IMR-90 (cell line): ENCODE results near the gene SURF1. TPM values are rescaled to one million over a fixed set of nuclear protein-coding genes. Genes with fewer than 3 reads are reported as not detected.

Experiments used
- ATAC-seq: fragments of 200-7000 bp; cut with Tn5 transposase; 2 replicates; pipeline ENCODE4 v1.9.1; 2020; ENCODE audit warnings: low read depth, mild to moderate bottlenecking, moderate library complexity
- BruUV-seq: library from RNA; stranded (reverse); fragments of 400-500 nt; replicated peaks from 2 replicates; lab custom pipeline; 2021; lab: Mats Ljungman, UMichigan
- CTCF ChIA-PET: fragments of 300-600 bp; formaldehyde crosslinking; extraction: SDS; loops from one replicate; lab custom pipeline; 2021; ENCODE audit warnings: antibody characterized with exemption; lab: Yijun Ruan, JAX
- POLR2A ChIA-PET: fragments of 300-600 bp; sonication (Branson Sonifier 250); formaldehyde crosslinking; loops from one replicate; lab custom pipeline; 2022; ENCODE audit warnings: antibody characterized with exemption; ENCODE audit not compliant: unreplicated experiment; lab: Charles Lee
- DNase-seq: peaks from one replicate; pipeline ENCODE4 v3.0.0; 2013
- H2AFZ ChIP-seq: replicated peaks from 2 replicates; pipeline ENCODE3; 2013; ENCODE audit warnings: low read length, mild to moderate bottlenecking; ENCODE audit not compliant: poor library complexity
- H2AK5ac ChIP-seq: 2 replicates; pipeline ENCODE4 v1.6.1; 2013; ENCODE audit warnings: low read depth, low read length, inconsistent platforms
- H2AK9ac ChIP-seq: replicated peaks from 2 replicates; pipeline ENCODE3; 2013; ENCODE audit warnings: mild to moderate bottlenecking, low read depth, low read length, moderate library complexity; ENCODE audit not compliant: poor library complexity
- H2BK120ac ChIP-seq: 2 replicates; pipeline ENCODE4 v1.6.1; 2013; ENCODE audit warnings: low read depth, low read length, inconsistent platforms
- H2BK15ac ChIP-seq: 3 replicates; pipeline ENCODE4 v1.6.1; 2013; ENCODE audit warnings: low read depth, low read length, inconsistent platforms
- H2BK20ac ChIP-seq: 2 replicates; pipeline ENCODE4 v1.6.1; 2013; ENCODE audit warnings: low read depth, mild to moderate bottlenecking, inconsistent platforms, low read length, moderate library complexity
- H2BK5ac ChIP-seq: 2 replicates; pipeline ENCODE4 v1.6.1; 2013; ENCODE audit warnings: mild to moderate bottlenecking, low read depth, low read length, inconsistent platforms; ENCODE audit not compliant: poor library complexity, severe bottlenecking
- H3K14ac ChIP-seq: replicated peaks from 2 replicates; pipeline ENCODE4 v1.6.1; 2013; ENCODE audit warnings: low read depth, low read length, inconsistent platforms
- H3K18ac ChIP-seq: 2 replicates; pipeline ENCODE4 v1.6.1; 2013; ENCODE audit warnings: low read depth, low read length, control low read depth
- H3K23ac ChIP-seq: 2 replicates; pipeline ENCODE4 v1.6.1; 2013; ENCODE audit warnings: low read depth, low read length, inconsistent platforms
- H3K27ac ChIP-seq: 2 replicates; pipeline ENCODE4 v1.5.1; 2013; ENCODE audit warnings: mild to moderate bottlenecking, control low read depth, low read length; ENCODE audit not compliant: insufficient read depth
- H3K27me3 ChIP-seq: 2 replicates; pipeline ENCODE4 v1.6.1; 2013; ENCODE audit warnings: low read length; ENCODE audit not compliant: control insufficient read depth, insufficient read depth
- H3K36me3 ChIP-seq: 2 replicates; pipeline ENCODE4 v1.6.1; 2013; ENCODE audit warnings: low read length, mixed read lengths; ENCODE audit not compliant: control insufficient read depth, insufficient read depth
- H3K4ac ChIP-seq: 2 replicates; pipeline ENCODE4 v1.6.1; 2013; ENCODE audit warnings: low read depth, low read length, inconsistent platforms
- H3K4me1 ChIP-seq: 2 replicates; pipeline ENCODE4 v1.6.1; 2013; ENCODE audit warnings: low read length, mixed read lengths; ENCODE audit not compliant: control insufficient read depth, insufficient read depth
- H3K4me2 ChIP-seq: 2 replicates; pipeline ENCODE4 v1.6.1; 2013; ENCODE audit warnings: low read depth, mild to moderate bottlenecking, control low read depth, low read length, moderate library complexity
- H3K4me3 ChIP-seq: 2 replicates; pipeline ENCODE4 v1.5.1; 2013; ENCODE audit warnings: low read depth, mild to moderate bottlenecking, control low read depth, low read length, moderate library complexity; ENCODE audit not compliant: insufficient read depth
- H3K56ac ChIP-seq: 2 replicates; pipeline ENCODE4 v1.6.1; 2013; ENCODE audit warnings: low read length, inconsistent platforms; ENCODE audit not compliant: insufficient read depth; ENCODE audit errors: extremely low read depth
- H3K79me1 ChIP-seq, 2 experiments: 2 replicates each; pipeline ENCODE4 v1.6.1; 2013; ENCODE audit warnings: low read length in 2 of 2, inconsistent platforms in 1 of 2, low read depth in 1 of 2
- H3K9ac ChIP-seq: 2 replicates; pipeline ENCODE4 v1.6.1; 2013; ENCODE audit warnings: low read depth, low read length, control low read depth
- H3K9me1 ChIP-seq: 2 replicates; pipeline ENCODE4 v1.6.1; 2013; ENCODE audit warnings: low read length, inconsistent platforms; ENCODE audit not compliant: insufficient read depth
- H3K9me3 ChIP-seq: 2 replicates; pipeline ENCODE4 v1.6.1; 2013; ENCODE audit warnings: low read length; ENCODE audit not compliant: control insufficient read depth, insufficient read depth
- H4K20me1 ChIP-seq: 2 replicates; pipeline ENCODE4 v1.6.1; 2013; ENCODE audit warnings: low read length, inconsistent platforms; ENCODE audit not compliant: insufficient read depth
- H4K5ac ChIP-seq: 2 replicates; pipeline ENCODE4 v1.6.1; 2013; ENCODE audit warnings: mild to moderate bottlenecking, low read depth, low read length, control low read depth
- H4K8ac ChIP-seq, 2 experiments: 2 replicates each; pipeline ENCODE4 v1.6.1; 2013; ENCODE audit warnings: low read depth in 2 of 2, low read length in 2 of 2, control low read depth in 1 of 2, inconsistent platforms in 1 of 2
- H4K91ac ChIP-seq: 2 replicates; pipeline ENCODE4 v1.6.1; 2013; ENCODE audit warnings: low read depth, low read length, inconsistent platforms; ENCODE audit not compliant: insufficient read depth
- BHLHE40 ChIP-seq: fragments of 150-350 bp; IDR thresholded peaks from 2 replicates; pipeline ENCODE4 v1.6.1; 2016; ENCODE audit warnings: mild to moderate bottlenecking, low read depth, low read length
- CEBPB ChIP-seq: IDR thresholded peaks from 2 replicates; pipeline ENCODE4 v1.6.1; 2012; ENCODE audit warnings: low read depth, low read length, improper control_type of control experiment
- FOS ChIP-seq: fragments of 150-350 bp; IDR thresholded peaks from 2 replicates; pipeline ENCODE4 v1.6.1; 2016; ENCODE audit warnings: low read depth, low read length
- MAFK ChIP-seq: IDR thresholded peaks from 2 replicates; pipeline ENCODE4 v1.6.1; 2012; ENCODE audit warnings: low read depth, low read length, improper control_type of control experiment
- NFE2L2 ChIP-seq: fragments of 150-350 bp; IDR thresholded peaks from 2 replicates; pipeline ENCODE4 v1.6.1; 2016; ENCODE audit warnings: low read depth, mild to moderate bottlenecking, low read length
- POLR2A ChIP-seq: IDR thresholded peaks from 2 replicates; pipeline ENCODE4 v1.6.1; 2012; ENCODE audit warnings: mild to moderate bottlenecking, low read depth, low read length
- RCOR1 ChIP-seq: IDR thresholded peaks from 2 replicates; pipeline ENCODE4 v1.6.1; 2012; ENCODE audit warnings: mild to moderate bottlenecking, low read length, improper control_type of control experiment; ENCODE audit not compliant: insufficient replicate concordance
- RFX5 ChIP-seq: IDR thresholded peaks from 2 replicates; pipeline ENCODE4 v1.8.0; 2012; ENCODE audit warnings: low read depth, mild to moderate bottlenecking, low read length, moderate library complexity
- SMC3 ChIP-seq: fragments of 150-350 bp; IDR thresholded peaks from 2 replicates; pipeline ENCODE4 v1.6.1; 2016; ENCODE audit warnings: low read depth, mild to moderate bottlenecking, antibody characterized with exemption, low read length, moderate library complexity
- WGBS, 2 experiments: methylation state at CpG; one replicate each; pipeline versions ENCODE4 v1.1.5 to v1.1.7; 2013; ENCODE audit warnings: missing lambda C conversion rate in 2 of 2; ENCODE audit not compliant: insufficient read length in 1 of 2; ENCODE audit errors: extremely low coverage in 2 of 2; 5-methylcytosine and 5-hydroxymethylcytosine counted together
- dilution Hi-C: fragments of 300-500 bp; cut with HindIII; formaldehyde crosslinking; loops from one replicate; pipeline ENCODE4 v1.14.3; 2018; ENCODE audit warnings: low sequenced_read_pairs; ENCODE audit not compliant: unreplicated experiment
- in situ Hi-C: fragments of 300-500 bp; cut with MboI; formaldehyde crosslinking; loops from 3 replicates; pipeline ENCODE4 v1.14.3; 2019; ENCODE audit warnings: low sequenced_read_pairs, inconsistent platforms, mixed read lengths
- intact Hi-C: fragments of 100-400 bp; cut with micrococcal nuclease; formaldehyde crosslinking; loops from 2 replicates; pipeline ENCODE4 v1.10.0; 2022
- polyA plus RNA-seq, 3 experiments: library from polyadenylated mRNA; depleted of rRNA; stranded (reverse); fragments of >200 nt; gene quantifications; 2 replicates each; pipeline ENCODE4 v1.2.3, GENCODE V29; 2012; ENCODE audit warnings: low replicate concordance in 1 of 3
- total RNA-seq: library from RNA; depleted of rRNA; stranded (reverse); fragments of >200 nt; gene quantifications from 2 replicates; pipeline ENCODE4 v1.2.3, GENCODE V29; 2012

Gene SURF1
- total and polyA plus RNA-seq, 2 of the 4 experiments (the other 2 are of a cell fraction), result 15.1 to 24.5 TPM

DNA sequence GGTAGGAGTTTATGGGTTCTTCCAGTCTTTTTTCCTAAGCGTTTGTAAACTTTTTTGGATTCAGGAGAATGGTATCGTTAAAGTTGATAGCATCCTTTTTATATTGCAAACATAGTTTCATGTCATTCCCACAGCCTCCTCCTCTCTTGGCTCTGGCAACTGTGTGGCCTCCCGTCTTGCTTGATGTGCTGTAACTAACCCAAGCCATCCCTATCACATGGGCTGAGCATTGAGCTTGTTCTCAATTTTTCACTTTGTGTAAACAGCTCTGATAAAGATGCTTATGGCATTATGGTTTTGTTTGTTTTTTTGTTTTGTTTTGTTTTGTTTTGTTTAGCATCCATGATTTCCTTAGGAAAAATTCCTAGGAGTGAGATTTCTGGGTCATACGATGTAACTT lies 24.4 kb upstream of the SURF1 start:
- no TSS peak for BruUV-seq
- no peak overlapping the region for H4K8ac ChIP-seq
- dilution Hi-C loops (no loop called here), intact Hi-C loops (no loop called here), in situ Hi-C loops (no loop called here)
- H3K27me3 ChIP-seq, result no peaks in the 10 kb centered on the region
- H2BK5ac ChIP-seq, result no peak overlapping the region
- H2BK15ac ChIP-seq, result no peak overlapping the region
- POLR2A ChIA-PET, result no interaction called here
- H3K4me2 ChIP-seq, result no peak overlapping the region
- H3K27ac ChIP-seq, result no peak overlapping the region
- ATAC-seq, result no peak
- H3K56ac ChIP-seq, result no peak overlapping the region
- TF ChIP-seq BHLHE40 (no peak), MAFK (no peak), NFE2L2 (no peak), CEBPB (no peak), FOS (no peak), POLR2A (no peak), RCOR1 (no peak), RFX5 (no peak), SMC3 (no peak)
- no CpG with 5 or more reads among the region's 4 CpGs for WGBS, 2 experiments
- no peaks in the 10 kb centered on the region for H4K20me1 ChIP-seq
- CTCF ChIA-PET, result no interaction called here
- H3K36me3 ChIP-seq, result no peaks in the 10 kb centered on the region
- H2BK20ac ChIP-seq, result no peak overlapping the region
- no peak overlapping the region for H3K23ac ChIP-seq
- no peaks in the 10 kb centered on the region for H3K9me1 ChIP-seq
- no peaks in the 10 kb centered on the region for H3K9me3 ChIP-seq
- no peak overlapping the region for H2AK9ac ChIP-seq
- H3K18ac ChIP-seq, result no peak overlapping the region
- no peaks in the 10 kb centered on the region; the same call in 1 of the 2 replicates for H3K4me1 ChIP-seq
- no peak overlapping the region for H4K5ac ChIP-seq
- no peak overlapping the region for H2AK5ac ChIP-seq
- H3K14ac ChIP-seq, result no peak overlapping the region
- 0 out of 4 replicates have a peak, but pooled peaks cover 0 to 5% of the 10 kb centered on the region in 2 experiments for H3K79me1 ChIP-seq
- H4K91ac ChIP-seq, result no peak overlapping the region
- no peak overlapping the region for H2BK120ac ChIP-seq
- H3K9ac ChIP-seq, result no peak overlapping the region
- no peak overlapping the region for H2AFZ ChIP-seq
- H3K4ac ChIP-seq, result no peak overlapping the region
- H3K4me3 ChIP-seq, result no peak overlapping the region
- DNase-seq, result no peak
